Stimulated activated CD4-positive, alpha-beta T cell treated with anti-CD3 and anti-CD28 coated beads, Interleukin-1b, Interleukin-23, amount 100 ng/mL, for 48 hours (primary cell): ENCODE results near the gene ADCK1.
"Not testable (repeated sequence)": the region's sequence is repeated elsewhere in the genome, so short reads cannot be mapped to it uniquely, and the experiment has no call there.

Experiments
- DNase-seq: peaks from one replicate; pipeline ENCODE4 v3.0.0-alpha.2; 2020

The ADCK1 gene

GRCh38 chr14:77809011-77809410 lies 9.1 kb downstream of the ADCK1 start:
- no peak for DNase-seq

GRCh38 chr14:77812028-77812427 lies 12.1 kb downstream of the ADCK1 start:
- DNase-seq = no peak

- DNase-seq = not testable (repeated sequence)
Measured at GRCh38 chr14:77812682-77813081, 12.8 kb downstream of the ADCK1 start.

- DNase-seq = no peak
Measured at GRCh38 chr14:77822307-77822706, 22.4 kb downstream of the ADCK1 start.

- DNase-seq = no peak
Measured at GRCh38 chr14:77822741-77823140, 22.8 kb downstream of the ADCK1 start.

GRCh38 chr14:77823378-77823777 lies 23.5 kb downstream of the ADCK1 start:
- DNase-seq = no peak

- DNase-seq = no peak
Measured at GRCh38 chr14:77825895-77826519, 26.1 kb downstream of the ADCK1 start.

- DNase-seq = no peak
Measured at GRCh38 chr14:77830692-77831091, 30.8 kb downstream of the ADCK1 start.

GRCh38 chr14:77832297-77832696 lies 32.4 kb downstream of the ADCK1 start:
- DNase-seq = no peak

GRCh38 chr14:77837926-77838325 lies 38.0 kb downstream of the ADCK1 start:
- no peak for DNase-seq

GRCh38 chr14:77838831-77839511 lies 39.1 kb downstream of the ADCK1 start:
- DNase-seq = no peak

GRCh38 chr14:77843195-77843594 lies 43.3 kb downstream of the ADCK1 start:
- no peak for DNase-seq

GRCh38 chr14:77843651-77844050 lies 43.7 kb downstream of the ADCK1 start:
- DNase-seq = no peak

GRCh38 chr14:77844802-77845201 lies 44.9 kb downstream of the ADCK1 start:
- DNase-seq = no peak

GRCh38 chr14:77848031-77848430 lies 48.1 kb downstream of the ADCK1 start:
- no peak for DNase-seq

GRCh38 chr14:77849711-77850110 lies 49.8 kb downstream of the ADCK1 start:
- no peak for DNase-seq

- no peak for DNase-seq
Measured at GRCh38 chr14:77853919-77854318, 54.0 kb downstream of the ADCK1 start.

- no peak for DNase-seq
Measured at GRCh38 chr14:77856941-77857340, 57.0 kb downstream of the ADCK1 start.

GRCh38 chr14:77859934-77860570 lies 60.1 kb downstream of the ADCK1 start:
- no peak for DNase-seq

GRCh38 chr14:77861201-77861600 lies 61.3 kb downstream of the ADCK1 start:
- DNase-seq = no peak

GRCh38 chr14:77862154-77862786 lies 62.4 kb downstream of the ADCK1 start:
- peak; percentile 70 for DNase-seq

GRCh38 chr14:77864085-77864484 lies 64.2 kb downstream of the ADCK1 start:
- no peak for DNase-seq

GRCh38 chr14:77864580-77864979 lies 64.7 kb downstream of the ADCK1 start:
- DNase-seq = no peak

- DNase-seq = no peak
Measured at GRCh38 chr14:77865455-77865854, 65.5 kb downstream of the ADCK1 start.
